ENCODE data around the gene KTN1. TPM values are rescaled to one million over a fixed set of nuclear protein-coding genes. Genes with fewer than 3 reads are reported as not detected.

The KTN1 gene
- total RNA-seq (2022; extraction: Qiagen RNA extraction), result 90.2 to 148 TPM (median 100 TPM) in 5 replicates

GRCh38 chr14:55579724-55580469 is at the start of gene KTN1:
Gene KTN1 (plus strand): TSS chr14:55580207. CDS start chr14:55612049, 31,842 bp downstream.

Other genes starting within 250 kb of the KTN1 start
- 4.5 to 6.5 TPM (median 5.4 TPM) in 5 replicates for gene ATG14, start 168.4 kb upstream of the KTN1 start, total RNA-seq (2022; extraction: Qiagen RNA extraction)
- not detected in 5 replicates for gene TBPL2, start 139.6 kb upstream of the KTN1 start, total RNA-seq (2022; extraction: Qiagen RNA extraction)